HCT116 (cell line): ENCODE data around the gene ADGRV1. TPM values are rescaled to one million over a fixed set of nuclear protein-coding genes. Genes with fewer than 3 reads are reported as not detected.

ENCODE experiments used
- ATAC-seq: fragments of 200-7000 bp; cut with Tn5 transposase; 2 replicates; pipeline ENCODE4 v1.9.1; 2020; ENCODE audit warnings: mild to moderate bottlenecking, moderate library complexity
- BruUV-seq: library from RNA; stranded (reverse); fragments of 400-500 nt; replicated peaks from 2 replicates; lab custom pipeline; 2021; lab: Mats Ljungman, UMichigan
- CTCF ChIA-PET: fragments of 300-600 bp; sonication (Branson Sonifier 250); formaldehyde crosslinking; loops from one replicate; lab custom pipeline; 2021; ENCODE audit warnings: antibody characterized with exemption; lab: Charles Lee
- POLR2A ChIA-PET: fragments of 300-600, 350-600 bp; sonication (Branson Sonifier 250); formaldehyde crosslinking; loops from one replicate; lab custom pipeline; 2021; ENCODE audit warnings: antibody characterized with exemption; lab: Charles Lee
- RAD21 ChIA-PET, 2 experiments: fragments of 300-600 bp; sonication (Branson Sonifier 250); formaldehyde crosslinking; loops; one replicate each; lab custom pipeline; 2023; ENCODE audit warnings: low total read pairs in 2 of 2; ENCODE audit not compliant: uncharacterized antibody in 2 of 2, unreplicated experiment in 2 of 2, low non-redundant PET in 1 of 2; lab: Charles Lee
- DNase-seq: peaks from one replicate; pipeline ENCODE4 v3.0.0-alpha.2; 2010; ENCODE audit warnings: low read depth, low spot score
- H2AFZ ChIP-seq: fragments of 200-600 bp; shearing (Covaris generic), sonication (generic); 2 replicates; pipeline ENCODE4 v1.6.1; 2017; ENCODE audit warnings: low read depth, mixed run types, mixed read lengths, antibody characterized with exemption, low read length; ENCODE audit not compliant: poor library complexity, severe bottlenecking
- H3K27ac ChIP-seq: 2 replicates; pipeline ENCODE4 v1.5.1; 2012; ENCODE audit warnings: low read depth, low read length
- H3K27me3 ChIP-seq: fragments of 200-600 bp; sonication (generic); 2 replicates; pipeline ENCODE4 v1.6.1; 2016; ENCODE audit warnings: mixed run types, low read length, mixed read lengths; ENCODE audit not compliant: insufficient read depth
- H3K36me3 ChIP-seq, 2 experiments: fragments of 200-500 bp in 1 of 2; fragments of 200-600 bp in 1 of 2; sonication (Bioruptor generic) in 1 of 2; sonication (generic) in 1 of 2; 2 replicates each; pipeline versions ENCODE4 v1.5.1 to v1.6.1; 2014 to 2016; ENCODE audit warnings: low read length in 2 of 2, inconsistent platforms in 1 of 2, mixed read lengths in 1 of 2, mixed run types in 1 of 2; ENCODE audit not compliant: insufficient read depth in 2 of 2, control insufficient read depth in 1 of 2
- H3K4me1 ChIP-seq, 2 experiments: fragments of 200-600 bp in 1 of 2; sonication (generic) in 1 of 2; 2 replicates each; pipeline versions ENCODE4 v1.5.1 to v1.6.1; 2012 to 2017; ENCODE audit warnings: low read length in 2 of 2, inconsistent platforms in 1 of 2, mild to moderate bottlenecking in 1 of 2, mixed read lengths in 1 of 2, mixed run types in 1 of 2, moderate library complexity in 1 of 2; ENCODE audit not compliant: insufficient read depth in 2 of 2, control insufficient read depth in 1 of 2
- H3K4me2 ChIP-seq: fragments of 200-600 bp; sonication (generic); 2 replicates; pipeline ENCODE4 v1.6.1; 2017; ENCODE audit warnings: mixed run types, low read length, mixed read lengths
- H3K4me3 ChIP-seq, 2 experiments: fragments of 200-600 bp in 1 of 2; sonication (generic) in 1 of 2; replicated peaks in 1 of 2; 2 replicates each; pipeline ENCODE4 v1.5.1; 2011 to 2016; ENCODE audit warnings: low read length in 2 of 2, control low read depth in 1 of 2, low read depth in 1 of 2, mild to moderate bottlenecking in 1 of 2, mixed read lengths in 1 of 2, mixed run types in 1 of 2
- H3K79me2 ChIP-seq: fragments of 200-600 bp; sonication (generic); 2 replicates; pipeline ENCODE4 v1.6.1; 2017; ENCODE audit warnings: mild to moderate bottlenecking, mixed run types, low read length, moderate library complexity, mixed read lengths; ENCODE audit not compliant: insufficient read depth
- H3K9ac ChIP-seq: fragments of 200-600 bp; sonication (generic); 2 replicates; pipeline ENCODE4 v1.6.1; 2016; ENCODE audit warnings: low read length, mixed read lengths
- H3K9me2 ChIP-seq: fragments of 200-600 bp; sonication (generic), shearing (Covaris generic); 2 replicates; pipeline ENCODE4 v1.6.1; 2017; ENCODE audit warnings: mixed run types, mild to moderate bottlenecking, moderate library complexity; ENCODE audit not compliant: insufficient read depth
- H3K9me3 ChIP-seq, 2 experiments: fragments of 200-500 bp in 1 of 2; fragments of 200-600 bp in 1 of 2; sonication (Bioruptor generic) in 1 of 2; sonication (generic) in 1 of 2; 2 replicates each; pipeline ENCODE4 v1.6.1; 2014 to 2017; ENCODE audit warnings: low read length in 2 of 2, mixed read lengths in 2 of 2, inconsistent platforms in 1 of 2, low read depth in 1 of 2, mild to moderate bottlenecking in 1 of 2, mixed run types in 1 of 2, moderate library complexity in 1 of 2; ENCODE audit not compliant: control insufficient read depth in 1 of 2, insufficient read depth in 1 of 2
- H4K20me1 ChIP-seq: fragments of 200-600 bp; sonication (generic), shearing (Covaris generic); 2 replicates; pipeline ENCODE4 v1.6.1; 2017; ENCODE audit warnings: mixed run types, mild to moderate bottlenecking, moderate library complexity; ENCODE audit not compliant: insufficient read depth
- CEBPB ChIP-seq: IDR thresholded peaks from 2 replicates; pipeline ENCODE4 v1.6.1; 2012; ENCODE audit warnings: low read depth
- EGR1 ChIP-seq: IDR thresholded peaks from 2 replicates; pipeline ENCODE4 v1.6.1; 2012; ENCODE audit warnings: low read depth
- ELF1 ChIP-seq: IDR thresholded peaks from 2 replicates; pipeline ENCODE4 v1.6.1; 2012; ENCODE audit warnings: low read depth, borderline replicate concordance
- EZH2 ChIP-seq: fragments of 200-600 bp; sonication (generic); IDR thresholded peaks from 2 replicates; pipeline ENCODE4 v1.6.1; 2017; ENCODE audit warnings: antibody characterized with exemption, mixed run types
- EZH2phosphoT487 ChIP-seq: fragments of 200-600 bp; IDR thresholded peaks from 2 replicates; pipeline ENCODE4 v1.6.1; 2018; ENCODE audit warnings: antibody characterized with exemption, borderline replicate concordance
- FOSL1 ChIP-seq: IDR thresholded peaks from 2 replicates; pipeline ENCODE4 v1.6.1; 2012; ENCODE audit warnings: low read depth
- JUND ChIP-seq: IDR thresholded peaks from 2 replicates; pipeline ENCODE4 v1.6.1; 2012
- MAX ChIP-seq: IDR thresholded peaks from 2 replicates; pipeline ENCODE4 v1.6.1; 2012
- POLR2A ChIP-seq: IDR thresholded peaks from 2 replicates; pipeline ENCODE4 v1.7.0; 2011; ENCODE audit warnings: borderline replicate concordance; ENCODE audit not compliant: insufficient read depth, insufficient read length; ENCODE audit errors: extremely low read depth
- SIN3A ChIP-seq: IDR thresholded peaks from 2 replicates; pipeline ENCODE4 v1.6.1; 2012; ENCODE audit warnings: low read depth
- SP1 ChIP-seq: IDR thresholded peaks from 2 replicates; pipeline ENCODE4 v1.6.1; 2012; ENCODE audit warnings: low read depth
- SRF ChIP-seq: IDR thresholded peaks from 2 replicates; pipeline ENCODE4 v1.6.1; 2012; ENCODE audit warnings: low read depth
- TCF7L2 ChIP-seq: IDR thresholded peaks from 2 replicates; pipeline ENCODE4 v1.7.0; 2011; ENCODE audit warnings: borderline replicate concordance, inconsistent platforms; ENCODE audit not compliant: insufficient read depth, insufficient read length; ENCODE audit errors: extremely low read depth
- ZFX ChIP-seq: fragments of 450-650 bp; IDR thresholded peaks from 2 replicates; pipeline ENCODE4 v1.6.1; 2017
- ZNF274 ChIP-seq: fragments of 200-500 bp; sonication (Bioruptor generic); IDR thresholded peaks from 2 replicates; pipeline ENCODE4 v1.6.1; 2014; ENCODE audit warnings: mild to moderate bottlenecking, low read depth, low read length, inconsistent platforms
- intact Hi-C: fragments of 100-400 bp; cut with micrococcal nuclease; formaldehyde crosslinking; loops from 2 replicates; pipeline ENCODE4 v1.10.0; 2022
- total RNA-seq: library from RNA; stranded (reverse); gene quantifications from one replicate; pipeline ENCODE4 v1.2.1, GENCODE V29; 2021; ENCODE audit not compliant: unreplicated experiment
- TF ChIP-seq, protein P1 (sequence below), 3 experiments: fragments of 200-600 bp in 1 of 3; sonication (generic) in 1 of 3; IDR thresholded peaks in 2 of 3; conservative IDR thresholded peaks in 1 of 3; 2 replicates each; pipeline ENCODE4 v1.5.1; 2012 to 2017; ENCODE audit warnings: low read depth in 2 of 3, low read length in 2 of 3, antibody characterized with exemption in 1 of 3, borderline replicate concordance in 1 of 3, control low read depth in 1 of 3, mild to moderate bottlenecking in 1 of 3, mixed read lengths in 1 of 3, mixed run types in 1 of 3, moderate library complexity in 1 of 3; ENCODE audit not compliant: insufficient read depth in 1 of 3
- TF ChIP-seq, protein P2 (sequence below): IDR thresholded peaks from 2 replicates; pipeline ENCODE4 v1.6.1; 2012
- TF ChIP-seq, protein P3 (sequence below): IDR thresholded peaks from 2 replicates; pipeline ENCODE4 v1.6.1; 2012; ENCODE audit warnings: low read depth

ADGRV1 gene
- total RNA-seq, 1 experiment from 2014 or later: 6.0 TPM

DNA sequence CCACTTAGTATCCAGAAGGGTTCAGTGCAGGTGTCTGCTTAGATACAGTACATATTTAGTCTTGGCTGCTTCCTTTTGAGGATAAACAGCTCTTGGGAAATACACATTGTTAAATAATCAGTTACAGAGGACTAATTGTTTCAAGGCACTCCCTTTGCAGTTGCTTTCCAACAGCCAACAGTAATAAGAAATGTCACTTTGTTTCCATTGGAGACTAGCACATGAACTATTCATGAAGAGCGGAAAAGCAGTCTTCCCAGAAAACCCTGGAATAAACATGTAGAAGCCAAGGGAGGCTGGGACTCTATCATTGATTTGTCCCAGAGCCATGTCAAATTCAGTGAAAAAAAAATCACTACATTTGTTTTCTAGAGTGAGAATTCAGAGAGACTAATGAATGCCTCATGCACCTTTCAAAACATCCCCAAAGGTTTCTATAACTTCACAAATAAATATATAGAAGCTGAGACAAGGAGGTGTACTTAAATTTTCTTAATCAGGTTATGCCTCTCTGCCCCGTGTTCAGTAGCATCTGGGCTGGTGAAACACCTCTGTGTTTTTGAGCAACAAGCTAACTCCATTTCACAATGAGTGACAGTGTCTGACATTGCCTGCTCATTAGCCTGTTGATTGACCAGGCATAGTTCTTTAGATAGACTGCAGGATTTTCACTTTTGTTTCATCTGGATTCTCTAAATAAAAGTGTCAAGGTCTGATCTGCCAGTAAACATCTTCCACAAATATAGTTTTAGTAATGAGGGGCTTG is 553.1 kb downstream of the ADGRV1 start (continued):
- TF ChIP-seq, protein P1, sequence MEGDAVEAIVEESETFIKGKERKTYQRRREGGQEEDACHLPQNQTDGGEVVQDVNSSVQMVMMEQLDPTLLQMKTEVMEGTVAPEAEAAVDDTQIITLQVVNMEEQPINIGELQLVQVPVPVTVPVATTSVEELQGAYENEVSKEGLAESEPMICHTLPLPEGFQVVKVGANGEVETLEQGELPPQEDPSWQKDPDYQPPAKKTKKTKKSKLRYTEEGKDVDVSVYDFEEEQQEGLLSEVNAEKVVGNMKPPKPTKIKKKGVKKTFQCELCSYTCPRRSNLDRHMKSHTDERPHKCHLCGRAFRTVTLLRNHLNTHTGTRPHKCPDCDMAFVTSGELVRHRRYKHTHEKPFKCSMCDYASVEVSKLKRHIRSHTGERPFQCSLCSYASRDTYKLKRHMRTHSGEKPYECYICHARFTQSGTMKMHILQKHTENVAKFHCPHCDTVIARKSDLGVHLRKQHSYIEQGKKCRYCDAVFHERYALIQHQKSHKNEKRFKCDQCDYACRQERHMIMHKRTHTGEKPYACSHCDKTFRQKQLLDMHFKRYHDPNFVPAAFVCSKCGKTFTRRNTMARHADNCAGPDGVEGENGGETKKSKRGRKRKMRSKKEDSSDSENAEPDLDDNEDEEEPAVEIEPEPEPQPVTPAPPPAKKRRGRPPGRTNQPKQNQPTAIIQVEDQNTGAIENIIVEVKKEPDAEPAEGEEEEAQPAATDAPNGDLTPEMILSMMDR (IDR thresholded peaks at IDR 0.05 in 2 of 3, conservative IDR thresholded peaks at IDR 0.05 in 1 of 3; ENCODE audit: borderline replicate concordance in 1 of 3, insufficient read depth in 1 of 3, low read depth in 2 of 3, low read length in 2 of 3): no peak
- TF ChIP-seq JUND: no peak

DNA sequence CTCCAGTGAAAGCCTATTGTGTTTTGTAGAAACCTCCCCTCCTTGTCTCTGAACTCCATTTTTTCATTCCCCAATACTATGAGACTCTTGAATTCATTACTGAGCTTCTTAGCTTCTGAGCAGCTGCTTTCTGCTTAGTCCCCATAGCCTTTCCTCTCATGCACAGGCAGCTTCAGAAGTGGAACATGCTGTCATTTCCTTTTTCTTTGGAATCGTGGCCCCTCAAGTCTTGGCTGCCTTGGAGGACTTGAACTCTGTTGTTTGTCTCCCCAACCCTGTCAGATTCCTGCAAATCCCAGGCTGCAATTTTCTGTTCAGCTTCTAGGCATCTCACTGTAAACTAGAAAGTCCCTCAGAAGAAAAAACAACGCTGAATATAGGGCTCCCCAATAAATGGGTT is 556.1 kb downstream of the ADGRV1 start:
- DNase-seq (no peak), ATAC-seq (no peak)
- Histone ChIP-seq H2AFZ (no peak overlapping the region), H3K9ac (no peak overlapping the region), H3K9me2 (no peaks in the 10 kb centered on the region), H3K4me3 (no peak overlapping the region), H3K36me3 (no peaks in the 10 kb centered on the region), H3K4me1 (no peaks in the 10 kb centered on the region), H4K20me1 (no peaks in the 10 kb centered on the region), H3K4me2 (no peak overlapping the region), H3K27ac (no peak overlapping the region), H3K27me3 (no peaks in the 10 kb centered on the region), H3K79me2 (no peaks in the 10 kb centered on the region), H3K9me3 (no peaks in the 10 kb centered on the region)
- ChIA-PET POLR2A (no interaction called here), CTCF (no interaction called here), RAD21 (no interaction called here)
- no TSS peak for BruUV-seq
- intact Hi-C loops: no loop called here
- no peak for TF ChIP-seq CEBPB
- TF ChIP-seq ELF1: no peak
- TF ChIP-seq, protein P2, sequence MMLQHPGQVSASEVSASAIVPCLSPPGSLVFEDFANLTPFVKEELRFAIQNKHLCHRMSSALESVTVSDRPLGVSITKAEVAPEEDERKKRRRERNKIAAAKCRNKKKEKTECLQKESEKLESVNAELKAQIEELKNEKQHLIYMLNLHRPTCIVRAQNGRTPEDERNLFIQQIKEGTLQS: no peak
- no peak for TF ChIP-seq SRF
- TF ChIP-seq EGR1: no peak
- TF ChIP-seq SIN3A: no peak
- TF ChIP-seq, protein P1 (IDR thresholded peaks at IDR 0.05 in 2 of 3, conservative IDR thresholded peaks at IDR 0.05 in 1 of 3; ENCODE audit: borderline replicate concordance in 1 of 3, insufficient read depth in 1 of 3, low read depth in 2 of 3, low read length in 2 of 3): no peak
- TF ChIP-seq FOSL1: no peak
- TF ChIP-seq MAX: no peak
- TF ChIP-seq ZFX: no peak
- TF ChIP-seq SP1: no peak
- TF ChIP-seq EZH2phosphoT487: no peak
- TF ChIP-seq, protein P3, sequence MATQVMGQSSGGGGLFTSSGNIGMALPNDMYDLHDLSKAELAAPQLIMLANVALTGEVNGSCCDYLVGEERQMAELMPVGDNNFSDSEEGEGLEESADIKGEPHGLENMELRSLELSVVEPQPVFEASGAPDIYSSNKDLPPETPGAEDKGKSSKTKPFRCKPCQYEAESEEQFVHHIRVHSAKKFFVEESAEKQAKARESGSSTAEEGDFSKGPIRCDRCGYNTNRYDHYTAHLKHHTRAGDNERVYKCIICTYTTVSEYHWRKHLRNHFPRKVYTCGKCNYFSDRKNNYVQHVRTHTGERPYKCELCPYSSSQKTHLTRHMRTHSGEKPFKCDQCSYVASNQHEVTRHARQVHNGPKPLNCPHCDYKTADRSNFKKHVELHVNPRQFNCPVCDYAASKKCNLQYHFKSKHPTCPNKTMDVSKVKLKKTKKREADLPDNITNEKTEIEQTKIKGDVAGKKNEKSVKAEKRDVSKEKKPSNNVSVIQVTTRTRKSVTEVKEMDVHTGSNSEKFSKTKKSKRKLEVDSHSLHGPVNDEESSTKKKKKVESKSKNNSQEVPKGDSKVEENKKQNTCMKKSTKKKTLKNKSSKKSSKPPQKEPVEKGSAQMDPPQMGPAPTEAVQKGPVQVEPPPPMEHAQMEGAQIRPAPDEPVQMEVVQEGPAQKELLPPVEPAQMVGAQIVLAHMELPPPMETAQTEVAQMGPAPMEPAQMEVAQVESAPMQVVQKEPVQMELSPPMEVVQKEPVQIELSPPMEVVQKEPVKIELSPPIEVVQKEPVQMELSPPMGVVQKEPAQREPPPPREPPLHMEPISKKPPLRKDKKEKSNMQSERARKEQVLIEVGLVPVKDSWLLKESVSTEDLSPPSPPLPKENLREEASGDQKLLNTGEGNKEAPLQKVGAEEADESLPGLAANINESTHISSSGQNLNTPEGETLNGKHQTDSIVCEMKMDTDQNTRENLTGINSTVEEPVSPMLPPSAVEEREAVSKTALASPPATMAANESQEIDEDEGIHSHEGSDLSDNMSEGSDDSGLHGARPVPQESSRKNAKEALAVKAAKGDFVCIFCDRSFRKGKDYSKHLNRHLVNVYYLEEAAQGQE: no peak
- no peak for TF ChIP-seq POLR2A
- TF ChIP-seq TCF7L2: no peak
- TF ChIP-seq ZNF274: no peak
- no peak for TF ChIP-seq EZH2
